K562 (cell line): ENCODE data around the gene SLC48A1. TPM values are rescaled to one million over a fixed set of nuclear protein-coding genes. Genes with fewer than 3 reads are reported as not detected.

Source experiments
- BDP1 ChIP-seq: IDR thresholded peaks from 3 replicates; pipeline ENCODE4 v1.6.1; 2011; ENCODE audit not compliant: insufficient read length, insufficient read depth
- CC2D1A ChIP-seq: fragments of 450-650 bp; IDR thresholded peaks from 2 replicates; pipeline ENCODE4 v1.6.1; 2017; ENCODE audit warnings: mild to moderate bottlenecking
- DNMT1 ChIP-seq: fragments of 450-650 bp; IDR thresholded peaks from 2 replicates; pipeline ENCODE4 v1.6.1; 2016; ENCODE audit warnings: antibody characterized with exemption, mild to moderate bottlenecking
- ESRRA ChIP-seq: fragments of 450-650 bp; IDR thresholded peaks from 2 replicates; pipeline ENCODE4 v1.6.1; 2014; ENCODE audit warnings: low read depth, mild to moderate bottlenecking, moderate library complexity, borderline replicate concordance
- FOSL1 ChIP-seq: fragments of 200-800 bp; sonication (Bioruptor generic); conservative IDR thresholded peaks from 2 replicates; pipeline ENCODE4 v1.6.1; 2016; ENCODE audit warnings: missing genetic modification characterization, missing compliant biosample characterization
- HDGF ChIP-seq: fragments of 450-650 bp; IDR thresholded peaks from 2 replicates; pipeline ENCODE4 v1.6.1; 2016
- JUN ChIP-seq, 2 experiments: sonication (generic) in 1 of 2; formaldehyde crosslinking in 1 of 2; IDR thresholded peaks; 2 replicates each; pipeline versions ENCODE4 v1.6.1 to v1.8.0; 2012 to 2022; ENCODE audit warnings: borderline replicate concordance in 2 of 2, mild to moderate bottlenecking in 2 of 2, improper control_type of control experiment in 1 of 2, low read depth in 1 of 2, low read length in 1 of 2, missing genetic modification reagents in 1 of 2
- KLF13 ChIP-seq: fragments of 450-650 bp; IDR thresholded peaks from 2 replicates; pipeline ENCODE4 v1.6.1; 2016; ENCODE audit warnings: missing genetic modification characterization, low read depth, mild to moderate bottlenecking, missing compliant biosample characterization, moderate library complexity, borderline replicate concordance
- MAFG ChIP-seq: fragments of 450-650 bp; conservative IDR thresholded peaks from 2 replicates; pipeline ENCODE4 v1.6.1; 2016; ENCODE audit warnings: missing genetic modification characterization, missing compliant biosample characterization
- NCOR1 ChIP-seq: fragments of 450-650 bp; IDR thresholded peaks from 2 replicates; pipeline ENCODE4 v1.6.1; 2016; ENCODE audit warnings: mild to moderate bottlenecking, moderate library complexity
- RBFOX2 ChIP-seq: fragments of 200-400 bp; formaldehyde crosslinking; IDR thresholded peaks from 2 replicates; pipeline ENCODE4 v1.6.1; 2017; ENCODE audit warnings: low read depth, mild to moderate bottlenecking, low read length, moderate library complexity
- TBL1XR1 ChIP-seq, 2 experiments: IDR thresholded peaks; 2 replicates each; pipeline ENCODE4 v1.6.1; 2012; ENCODE audit warnings: improper control_type of control experiment in 2 of 2, low read length in 2 of 2, mild to moderate bottlenecking in 1 of 2
- TCF7 ChIP-seq: sonication (generic); IDR thresholded peaks from 2 replicates; pipeline ENCODE4 v1.6.1; 2016; ENCODE audit warnings: antibody characterized with exemption, borderline replicate concordance
- ZNF699 ChIP-seq: fragments of 250-450 bp; sonication (Bioruptor Pico); IDR thresholded peaks from 2 replicates; pipeline ENCODE4 v1.8.0; 2021; ENCODE audit warnings: mild to moderate bottlenecking, moderate library complexity; ENCODE audit not compliant: insufficient replicate concordance
- polyA plus RNA-seq, 8 experiments: library from polyadenylated mRNA; depleted of rRNA in 4 of 8; stranded (reverse) in 5 of 8; unstranded in 3 of 8; fragments of >200 nt; fragmentation: Nextera tagmentation in 2 of 8; fragmentation: Illumina TruSeq in 1 of 8; extraction: Ambion mirVana in 2 of 8; extraction: Trizol in 1 of 8; gene quantifications; 2 replicates each; pipeline versions ENCODE4 v1.2.1 to v1.2.3, GENCODE V29; 2011 to 2014; ENCODE audit warnings: inconsistent platforms in 1 of 8, missing spikeins in 1 of 8
- total RNA-seq, 7 experiments: library from RNA; depleted of rRNA in 6 of 7; stranded (reverse); fragments of >200 nt in 6 of 7; fragmentation: Illumina TruSeq in 2 of 7; extraction: Trizol in 2 of 7; gene quantifications; 2 replicates each; pipeline versions ENCODE4 v1.2.1 to v1.2.3, GENCODE V29; 2011 to 2021; ENCODE audit warnings: low replicate concordance in 1 of 7
- TF ChIP-seq, protein P1 (sequence below): fragments of 200-400 bp; formaldehyde crosslinking; IDR thresholded peaks from 2 replicates; pipeline ENCODE4 v1.6.1; 2017; ENCODE audit warnings: mild to moderate bottlenecking, low read depth, low read length, moderate library complexity

SLC48A1 gene
- total and polyA plus RNA-seq, 9 of the 15 experiments (the other 6 are each of a cell fraction or from before 2014, with no cell fraction given): 10.7 to 37.5 (median 18.7) TPM

DNA sequence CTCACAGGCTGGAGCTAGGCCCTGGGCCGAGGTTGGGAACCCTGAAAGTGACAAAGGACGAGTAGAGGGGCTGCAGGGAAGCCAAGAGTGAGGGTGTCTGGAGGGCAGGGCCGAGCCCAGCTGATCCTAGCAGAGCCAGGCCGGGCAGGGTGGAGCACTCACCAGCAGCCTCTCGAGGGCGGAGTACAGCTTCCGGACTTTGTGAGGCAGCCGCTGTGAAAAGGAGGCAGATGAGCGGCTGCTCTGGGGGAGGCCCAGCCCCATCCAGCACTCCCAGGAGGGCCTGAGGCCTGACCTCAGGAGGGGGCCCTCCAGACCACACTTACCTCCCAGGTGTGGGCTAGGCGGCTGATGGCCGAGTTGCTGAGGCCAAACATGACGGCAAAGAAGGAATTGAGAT lies 33.1 kb upstream of the SLC48A1 start (continued):
- TF ChIP-seq JUN (IDR thresholded peaks at IDR 0.05; ENCODE audit: borderline replicate concordance, low read depth, low read length) (no peak), JUN (CRISPR knock-in tag; IDR thresholded peaks at IDR 0.05; ENCODE audit: borderline replicate concordance) (no peak), KLF13 (tag) (no peak), NCOR1 (no peak), ZNF699 (no peak), TBL1XR1 (IDR thresholded peaks at IDR 0.05; ENCODE audit: low read length in 2 of 2) (no peak), MAFG (tag) (no peak), RBFOX2 (peak; percentile 26; the same call in 1 of the 2 replicates), CC2D1A (no peak), DNMT1 (no peak), TCF7 (no peak), HDGF (0 out of 2 replicates have a peak, but pooled peaks have one; percentile 47), FOSL1 (tag) (no peak), BDP1 (no peak), ESRRA (no peak)
- TF ChIP-seq, protein P1, sequence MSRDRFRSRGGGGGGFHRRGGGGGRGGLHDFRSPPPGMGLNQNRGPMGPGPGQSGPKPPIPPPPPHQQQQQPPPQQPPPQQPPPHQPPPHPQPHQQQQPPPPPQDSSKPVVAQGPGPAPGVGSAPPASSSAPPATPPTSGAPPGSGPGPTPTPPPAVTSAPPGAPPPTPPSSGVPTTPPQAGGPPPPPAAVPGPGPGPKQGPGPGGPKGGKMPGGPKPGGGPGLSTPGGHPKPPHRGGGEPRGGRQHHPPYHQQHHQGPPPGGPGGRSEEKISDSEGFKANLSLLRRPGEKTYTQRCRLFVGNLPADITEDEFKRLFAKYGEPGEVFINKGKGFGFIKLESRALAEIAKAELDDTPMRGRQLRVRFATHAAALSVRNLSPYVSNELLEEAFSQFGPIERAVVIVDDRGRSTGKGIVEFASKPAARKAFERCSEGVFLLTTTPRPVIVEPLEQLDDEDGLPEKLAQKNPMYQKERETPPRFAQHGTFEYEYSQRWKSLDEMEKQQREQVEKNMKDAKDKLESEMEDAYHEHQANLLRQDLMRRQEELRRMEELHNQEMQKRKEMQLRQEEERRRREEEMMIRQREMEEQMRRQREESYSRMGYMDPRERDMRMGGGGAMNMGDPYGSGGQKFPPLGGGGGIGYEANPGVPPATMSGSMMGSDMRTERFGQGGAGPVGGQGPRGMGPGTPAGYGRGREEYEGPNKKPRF: no peak
